ENCODE results near the gene OR2A14. TPM values are rescaled to one million over a fixed set of nuclear protein-coding genes. Genes with fewer than 3 reads are reported as not detected.
"Not testable (repeated sequence)": the region's sequence is repeated elsewhere in the genome, so short reads cannot be mapped to it uniquely, and the experiment has no call there.

Gene OR2A14
- total RNA-seq, 2 donors from 2014 or later = not detected

- Histone ChIP-seq H3K27me3 (no peaks in the 10 kb centered on the region), H3K4me1 (no peaks in the 10 kb centered on the region), H3K9me3 (no peaks in the 10 kb centered on the region), H3K27ac (no peak overlapping the region), H3K4me3 (no peak overlapping the region), H3K36me3 (no peaks in the 10 kb centered on the region), H3K9ac (ENCODE audit: low read depth in 2 of 2, low read length in 2 of 2) (no peak overlapping the region)
- intact Hi-C loops (cut with DNase I) = no loop called here
- DNase-seq = no peak
- no peak for TF ChIP-seq CTCF (IDR thresholded peaks at IDR 0.05)
Observed at GRCh38 chr7:144148224-144148827, 25.4 kb downstream of the OR2A14 start.

GRCh38 chr7:144158861-144159260, 35.9 kb downstream of the OR2A14 start:
- Histone ChIP-seq H3K4me3 (no peak overlapping the region), H3K27me3 (no peaks in the 10 kb centered on the region), H3K4me1 (no peaks in the 10 kb centered on the region), H3K27ac (no peak overlapping the region), H3K9ac (ENCODE audit: low read depth in 2 of 2, low read length in 2 of 2) (no peak overlapping the region), H3K36me3 (no peaks in the 10 kb centered on the region), H3K9me3 (no peaks in the 10 kb centered on the region)
- TF ChIP-seq CTCF (IDR thresholded peaks at IDR 0.05) = no peak
- intact Hi-C loops (cut with DNase I) = no loop called here
- DNase-seq = no peak

GRCh38 chr7:144164784-144165183, 41.8 kb downstream of the OR2A14 start:
- no peaks in the 10 kb centered on the region for H3K4me1 ChIP-seq
- no peaks in the 10 kb centered on the region for H3K36me3 ChIP-seq
- TF ChIP-seq CTCF (IDR thresholded peaks at IDR 0.05) = no peak
- intact Hi-C loops (cut with DNase I) = no loop called here
- no peak overlapping the region for H3K27ac ChIP-seq
- H3K27me3 ChIP-seq = no peaks in the 10 kb centered on the region
- no peaks in the 10 kb centered on the region for H3K9me3 ChIP-seq
- H3K4me3 ChIP-seq = no peak overlapping the region
- DNase-seq = no peak
- H3K9ac ChIP-seq (ENCODE audit: low read depth in 2 of 2, low read length in 2 of 2) = no peak overlapping the region

- not testable (repeated sequence) for H3K27ac ChIP-seq; DNase-seq; H3K9ac ChIP-seq (ENCODE audit: low read depth in 2 of 2, low read length in 2 of 2); H3K9me3 ChIP-seq; H3K4me3 ChIP-seq; H3K27me3 ChIP-seq; H3K36me3 ChIP-seq; H3K4me1 ChIP-seq
- intact Hi-C loops (cut with DNase I) = loop anchor here (5.0 kb wide), 1 partner anchor 231 kb away; the partner anchor contains the start of gene NOBOX
Observed at GRCh38 chr7:144171594-144172350, 48.8 kb downstream of the OR2A14 start.

- H3K36me3 ChIP-seq = no peaks in the 10 kb centered on the region
- H3K4me1 ChIP-seq = no peaks in the 10 kb centered on the region
- no peak for DNase-seq
- no peaks in the 10 kb centered on the region for H3K27me3 ChIP-seq
- no peaks in the 10 kb centered on the region for H3K9me3 ChIP-seq
- no peak overlapping the region for H3K9ac ChIP-seq (ENCODE audit: low read depth in 2 of 2, low read length in 2 of 2)
- no peak overlapping the region for H3K4me3 ChIP-seq
- intact Hi-C loops (cut with DNase I) = loop anchor here (5.0 kb wide), 1 partner anchor 228 kb away; the partner anchor contains the start of gene NOBOX
- H3K27ac ChIP-seq = no peak overlapping the region
- TF ChIP-seq CTCF (IDR thresholded peaks at IDR 0.05) = no peak
Observed at GRCh38 chr7:144174613-144175012, 51.6 kb downstream of the OR2A14 start.
